Amniotic epithelial cell (primary cell): Measurements from ENCODE around the gene ASPHD2.

Experiments used
- DNase-seq: peaks from one replicate; pipeline ENCODE4 v3.0.0-alpha.2; 2010; ENCODE audit warnings: low read depth

The ASPHD2 gene

GRCh38 chr22:26446808-26447515 lies 17.9 kb downstream of the ASPHD2 start:
- no peak for DNase-seq

- DNase-seq = no peak
Observed at GRCh38 chr22:26447584-26448329, 18.7 kb downstream of the ASPHD2 start.

- no peak for DNase-seq
Observed at GRCh38 chr22:26448334-26448733, 19.3 kb downstream of the ASPHD2 start.

GRCh38 chr22:26448941-26449340 lies 19.9 kb downstream of the ASPHD2 start:
- no peak for DNase-seq

GRCh38 chr22:26450453-26451185 lies 21.6 kb downstream of the ASPHD2 start:
- no peak for DNase-seq

GRCh38 chr22:26452236-26453016 lies 23.4 kb downstream of the ASPHD2 start:
- DNase-seq = no peak

- no peak for DNase-seq
Observed at GRCh38 chr22:26453216-26453615, 24.2 kb downstream of the ASPHD2 start.

- no peak for DNase-seq
Observed at GRCh38 chr22:26453812-26454500, 24.9 kb downstream of the ASPHD2 start.

- no peak for DNase-seq
Observed at GRCh38 chr22:26457661-26458272, 28.7 kb downstream of the ASPHD2 start.

GRCh38 chr22:26460202-26460601 lies 31.1 kb downstream of the ASPHD2 start:
- no peak for DNase-seq

- DNase-seq = peak; percentile 38
Observed at GRCh38 chr22:26461188-26461810, 32.2 kb downstream of the ASPHD2 start.

- no peak for DNase-seq
Observed at GRCh38 chr22:26462051-26462450, 33.0 kb downstream of the ASPHD2 start.

GRCh38 chr22:26462641-26463040 lies 33.6 kb downstream of the ASPHD2 start:
- no peak for DNase-seq

GRCh38 chr22:26463101-26463661 lies 34.1 kb downstream of the ASPHD2 start:
- peak; percentile 82 for DNase-seq

GRCh38 chr22:26463688-26464087 lies 34.6 kb downstream of the ASPHD2 start:
- DNase-seq = no peak

- no peak for DNase-seq
Observed at GRCh38 chr22:26464312-26464711, 35.3 kb downstream of the ASPHD2 start.

GRCh38 chr22:26466196-26466595 lies 37.1 kb downstream of the ASPHD2 start:
- DNase-seq = no peak

GRCh38 chr22:26470807-26471206 lies 41.7 kb downstream of the ASPHD2 start:
- no peak for DNase-seq

- peak; percentile 74 for DNase-seq
Observed at GRCh38 chr22:26471522-26471921, 42.5 kb downstream of the ASPHD2 start.

- DNase-seq = peak; percentile 46
Observed at GRCh38 chr22:26474682-26475081, 45.6 kb downstream of the ASPHD2 start.
